Pancreas (tissue), 10 donors: Measurements from ENCODE around the gene UNK. TPM values are rescaled to one million over a fixed set of nuclear protein-coding genes. Genes with fewer than 3 reads are reported as not detected.

Source experiments
- ATAC-seq, 4 donors: fragments of 200-7000 bp; cut with Tn5 transposase; one replicate each; pipeline versions ENCODE4 v1.8.0 to v1.9.1; 2020; ENCODE audit warnings: mild to moderate bottlenecking in 4 of 4, moderate library complexity in 4 of 4
- DNase-seq, 6 donors: peaks; one replicate each; pipeline ENCODE4 v3.0.0-alpha.2; 2020
- FAIRE-seq: peaks from 2 replicates; lab custom pipeline; 2012; peaks lifted over from hg19 to GRCh38; lab: Jason Lieb, UNC
- H3K27ac ChIP-seq, 4 donors: fragments of 200-600 bp; sonication (generic); 1 replicate in 3 of 4; 2 replicates in 1 of 4; pipeline versions ENCODE4 v1.5.0 to v1.8.0; 2020
- H3K27me3 ChIP-seq, 4 donors: fragments of 200-600 bp; one replicate each; pipeline ENCODE4 v1.8.0; 2021
- H3K36me3 ChIP-seq, 3 donors: fragments of 200-600 bp; sonication (generic) in 1 of 3; one replicate each; pipeline versions ENCODE4 v1.5.0 to v1.8.0; 2020 to 2021
- H3K4me1 ChIP-seq, 3 donors: fragments of 200-600 bp; one replicate each; pipeline ENCODE4 v1.8.0; 2021
- H3K4me3 ChIP-seq, 4 donors: fragments of 200-600 bp; sonication (generic) in 2 of 4; one replicate each; pipeline versions ENCODE4 v1.5.0 to v1.8.0; 2020 to 2021
- H3K9me3 ChIP-seq, 4 donors: fragments of 200-600 bp; one replicate each; pipeline ENCODE4 v1.8.0; 2021
- WGBS, 2 donors: extraction: QIAGEN DNeasy Blood & Tissue Kit; methylation state at CpG; one replicate each; pipeline ENCODE4 v1.1.7; 2013; 5-methylcytosine and 5-hydroxymethylcytosine counted together
- intact Hi-C, 3 donors: fragments of 100-400 bp; cut with DNase I; formaldehyde crosslinking; loops; one replicate each; pipeline versions ENCODE4 v1.11.1 to v1.14.2; 2022
- polyA plus RNA-seq, 2 donors: library from polyadenylated mRNA; stranded (reverse); fragments of 200-250 nt; gene quantifications; one replicate each; pipeline ENCODE4 v1.2.3, GENCODE V29; 2013
- total RNA-seq, 6 donors: library from RNA; stranded (reverse); fragmentation: NEBNext Ultra II Directional in 4 of 6; extraction: Animal tissue kit (Norgen Biotek cat#: 25700) in 4 of 6; gene quantifications; one replicate each; pipeline versions ENCODE4 v1.2.1 to v1.2.4, GENCODE V29; 2021 to 2023
- TF ChIP-seq, protein P1 (sequence below), 4 donors: fragments of 200-600 bp; sonication (generic) in 3 of 4; IDR thresholded peaks; one replicate each; pipeline versions ENCODE4 v1.5.0 to v1.8.0; 2021; ENCODE audit warnings: antibody characterized with exemption in 4 of 4
- donor health status: healthy with polysubstance abuse.
- donor health status: DM: no; HTN: no; CAD: no; lungs with moderate emphysema.
- donor health status: DM: no; HTN: no; CAD: no.
- donor health status: control.
- donor health status: control.
- donor health status: Bipolar disorder and iron deficiency.
- donor health status: DM: yes; HTN: yes; CAD: no.
- donor health status: DM: no; HTN: no; CAD: no.
- donor health status: DM: no; HTN: no; CAD: no.
- donor health status: DM: yes; HTN: yes; CAD: no.

Gene UNK
- total and polyA plus RNA-seq, 8 donors = 12.8 to 28.9 (median 15.3) TPM

- no peak overlapping the region for H3K27ac ChIP-seq
- no peak for FAIRE-seq
- no peaks in the 10 kb centered on the region for H3K9me3 ChIP-seq
- intact Hi-C loops = no loop called here
- no peaks in the 10 kb centered on the region for H3K27me3 ChIP-seq
- peaks cover 0 to 5% (median 4%) of the 10 kb centered on the region in 3 donors for H3K36me3 ChIP-seq
- no peak for ATAC-seq
- DNase-seq = peak in 3 of 6 donors; percentile 30 to 67 (median 46)
- TF ChIP-seq, protein P1, sequence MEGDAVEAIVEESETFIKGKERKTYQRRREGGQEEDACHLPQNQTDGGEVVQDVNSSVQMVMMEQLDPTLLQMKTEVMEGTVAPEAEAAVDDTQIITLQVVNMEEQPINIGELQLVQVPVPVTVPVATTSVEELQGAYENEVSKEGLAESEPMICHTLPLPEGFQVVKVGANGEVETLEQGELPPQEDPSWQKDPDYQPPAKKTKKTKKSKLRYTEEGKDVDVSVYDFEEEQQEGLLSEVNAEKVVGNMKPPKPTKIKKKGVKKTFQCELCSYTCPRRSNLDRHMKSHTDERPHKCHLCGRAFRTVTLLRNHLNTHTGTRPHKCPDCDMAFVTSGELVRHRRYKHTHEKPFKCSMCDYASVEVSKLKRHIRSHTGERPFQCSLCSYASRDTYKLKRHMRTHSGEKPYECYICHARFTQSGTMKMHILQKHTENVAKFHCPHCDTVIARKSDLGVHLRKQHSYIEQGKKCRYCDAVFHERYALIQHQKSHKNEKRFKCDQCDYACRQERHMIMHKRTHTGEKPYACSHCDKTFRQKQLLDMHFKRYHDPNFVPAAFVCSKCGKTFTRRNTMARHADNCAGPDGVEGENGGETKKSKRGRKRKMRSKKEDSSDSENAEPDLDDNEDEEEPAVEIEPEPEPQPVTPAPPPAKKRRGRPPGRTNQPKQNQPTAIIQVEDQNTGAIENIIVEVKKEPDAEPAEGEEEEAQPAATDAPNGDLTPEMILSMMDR (IDR thresholded peaks at IDR 0.05) = no peak
- no peak overlapping the region for H3K4me3 ChIP-seq
- WGBS, 2 donors = 93 to 95% methylated on average over 27 of the region's 27 CpGs
- H3K4me1 ChIP-seq = peaks cover 0 to 8% (median 8%) of the 10 kb centered on the region in 3 donors
Observed at GRCh38 chr17:75762513-75763268, 21.9 kb upstream of the UNK start.

GRCh38 chr17:75763269-75763607, 21.4 kb upstream of the UNK start:
- H3K4me1 ChIP-seq = peaks cover 0 to 8% (median 8%) of the 10 kb centered on the region in 3 donors
- ATAC-seq (no peak), DNase-seq (peak in 2 of 6 donors; percentile 30 to 63), FAIRE-seq (no peak)
- H3K27ac ChIP-seq = no peak overlapping the region
- H3K36me3 ChIP-seq = peaks cover 0 to 4% (median 3%) of the 10 kb centered on the region in 3 donors
- H3K9me3 ChIP-seq = no peaks in the 10 kb centered on the region
- 71 to 75% methylated on average over 3 of the region's 3 CpGs for WGBS, 2 donors
- TF ChIP-seq, protein P1 (IDR thresholded peaks at IDR 0.05) = no peak
- no peaks in the 10 kb centered on the region for H3K27me3 ChIP-seq
- H3K4me3 ChIP-seq = no peak overlapping the region
- intact Hi-C loops = no loop called here

DNA sequence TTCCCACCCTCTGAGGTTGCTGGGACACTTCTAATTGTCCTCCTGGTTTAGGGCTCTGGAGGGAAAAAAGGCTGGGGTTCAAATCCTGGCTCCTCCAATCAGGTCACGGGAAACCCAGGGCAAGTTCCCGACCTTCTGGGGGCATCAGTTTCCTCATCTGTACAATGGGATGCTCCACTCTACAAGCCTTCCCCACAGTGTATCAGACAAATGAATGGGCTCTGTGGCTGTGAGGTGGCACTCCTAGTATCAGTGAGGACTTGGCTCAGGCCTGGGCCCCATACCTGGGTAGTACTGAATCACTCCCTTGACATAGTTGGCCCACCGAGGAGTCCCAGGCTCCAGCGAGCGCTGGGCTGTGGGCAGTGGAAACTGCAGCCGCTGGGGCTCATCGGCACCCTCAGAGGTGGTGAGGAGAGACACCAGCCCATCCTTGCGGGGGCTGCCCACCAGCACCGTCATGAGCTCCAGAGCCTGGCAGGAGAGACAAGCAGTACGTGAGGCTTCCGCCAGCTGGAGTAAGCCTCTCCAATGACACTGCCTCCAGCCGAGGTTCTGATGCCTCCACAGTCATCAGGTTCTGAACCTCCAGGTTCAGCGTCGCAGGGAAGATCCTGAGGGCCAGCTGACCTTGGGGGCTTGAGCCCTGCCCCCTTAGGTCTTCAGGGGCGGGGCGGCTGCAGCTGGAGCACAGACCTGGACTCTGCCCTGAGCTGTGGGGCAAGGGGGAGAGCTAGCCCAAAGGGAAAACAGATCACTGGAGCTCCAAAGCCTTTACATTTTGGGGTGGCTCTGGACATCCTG, 20.8 kb upstream of the UNK start:
- intact Hi-C loops = no loop called here
- FAIRE-seq (no peak), ATAC-seq (peak; percentile 2 to 30 (median 8)), DNase-seq (peak in 3 of 6 donors; percentile 54 to 70 (median 57))
- Histone ChIP-seq H3K4me3 (peak overlapping the region; percentile 68 to 75 (median 72)), H3K27ac (peak overlapping the region in 3 of 4 donors; percentile 75 to 80 (median 76)), H3K36me3 (no peaks in the 10 kb centered on the region), H3K27me3 (no peaks in the 10 kb centered on the region), H3K9me3 (no peaks in the 10 kb centered on the region), H3K4me1 (peaks cover 0 to 8% (median 8%) of the 10 kb centered on the region in 3 donors)
- TF ChIP-seq, protein P1 (IDR thresholded peaks at IDR 0.05) = no peak
- 60 to 69% methylated on average over 16 of the region's 16 CpGs for WGBS, 2 donors

- ATAC-seq (no peak), FAIRE-seq (no peak)
Observed at GRCh38 chr17:75764417-75764710, 20.2 kb upstream of the UNK start.

More at GRCh38 chr17:75764417-75764710, 20.2 kb upstream of the UNK start:
- TF ChIP-seq, protein P1 (IDR thresholded peaks at IDR 0.05) = peak in 2 of 4 donors; percentile 19 to 30
- H3K4me1 ChIP-seq = peaks cover under 1 to 10% (median 8%) of the 10 kb centered on the region in 3 donors
- H3K4me3 ChIP-seq = peak overlapping the region; percentile 68 to 75 (median 72)
- intact Hi-C loops = no loop called here
- H3K36me3 ChIP-seq = no peaks in the 10 kb centered on the region
- peak overlapping the region; percentile 56 to 80 (median 76) for H3K27ac ChIP-seq
- no peaks in the 10 kb centered on the region for H3K9me3 ChIP-seq
- no peaks in the 10 kb centered on the region for H3K27me3 ChIP-seq
- 8 to 14% methylated on average over 14 of the region's 14 CpGs for WGBS, 2 donors
- no peak for DNase-seq
